ENCODE results near the gene STAT4. TPM values are rescaled to one million over a fixed set of nuclear protein-coding genes. Genes with fewer than 3 reads are reported as not detected.

Gene STAT4
- total RNA-seq, 1 experiment from 2014 or later, result 0.33 TPM

GRCh38 chr2:190999949-191000665 lies 150.7 kb downstream of the STAT4 start:
- H3K27ac ChIP-seq (ENCODE audit: insufficient read length, low read depth, low read length), result no peak overlapping the region
- no peak overlapping the region for H2BK5ac ChIP-seq (ENCODE audit: insufficient read length, low read length)
- no peak overlapping the region for H3K14ac ChIP-seq (ENCODE audit: insufficient read depth, low read length)
- no peak overlapping the region for H2BK20ac ChIP-seq (ENCODE audit: low read depth, low read length, poor library complexity, severe bottlenecking)
- no CpG with 5 or more reads among the region's 9 CpGs for WGBS (ENCODE audit: extremely low coverage, insufficient read length, low lambda C conversion rate)
- no peak overlapping the region for H2AFZ ChIP-seq (ENCODE audit: low read length)
- H2BK12ac ChIP-seq (ENCODE audit: insufficient read length, low read depth, low read length), result no peak overlapping the region
- Mint-ChIP-seq H3K36me3 (ENCODE audit: insufficient read depth in 1 of 3, low read depth in 3 of 3) (peaks cover 39 to 87% (median 86%) of the 10 kb centered on the region in 3 experiments), H3K9me3 (no peaks in the 10 kb centered on the region; a peak in 1 of 5 replicates), H3K27me3 (ENCODE audit: low read depth) (no peaks in the 10 kb centered on the region), H3K27ac (no peak overlapping the region), H3K4me3 (no peak overlapping the region), H3K4me1 (no peaks in the 10 kb centered on the region)
- H2AK5ac ChIP-seq (ENCODE audit: insufficient read length, low read length), result no peak overlapping the region
- H2BK120ac ChIP-seq (ENCODE audit: low read depth, low read length, poor library complexity, severe bottlenecking), result no peak overlapping the region
- no peak overlapping the region for H4K8ac ChIP-seq (replicated peaks; ENCODE audit: insufficient read length, low read depth, low read length)
- no peak overlapping the region for H4K5ac ChIP-seq (ENCODE audit: insufficient read length, low read depth, low read length)
- no peak overlapping the region for H3T11ph ChIP-seq (ENCODE audit: low read length)
- no peaks in the 10 kb centered on the region for H3K79me1 ChIP-seq (ENCODE audit: insufficient read depth, low read depth, low read length, poor library complexity, severe bottlenecking)
- no peak for TF ChIP-seq CTCF (conservative IDR thresholded peaks at IDR 0.05)
- H3K4ac ChIP-seq (ENCODE audit: low read depth, low read length), result no peak overlapping the region
- H3K9me3 ChIP-seq (ENCODE audit: control insufficient read depth, low read depth, low read length), result no peaks in the 10 kb centered on the region
- H3K56ac ChIP-seq (ENCODE audit: insufficient read length, low read depth, low read length), result no peak overlapping the region
- H3K4me1 ChIP-seq (ENCODE audit: insufficient read depth, low read length), result no peaks in the 10 kb centered on the region
- no peak for DNase-seq
- no peak overlapping the region for H3K4me2 ChIP-seq (ENCODE audit: insufficient read depth, insufficient read length, low read length)
- H4K20me1 ChIP-seq (ENCODE audit: control insufficient read depth, insufficient read depth, insufficient read length), result no peaks in the 10 kb centered on the region
- H3K23me2 ChIP-seq (ENCODE audit: insufficient read length, low read depth, low read length, poor library complexity, severe bottlenecking), result no peaks in the 10 kb centered on the region
- H3K9ac ChIP-seq (ENCODE audit: extremely low read depth, insufficient read length, low read length), result no peak overlapping the region
- no peaks in the 10 kb centered on the region for H3K27me3 ChIP-seq (ENCODE audit: insufficient read depth, low read length)
- H3K18ac ChIP-seq (ENCODE audit: insufficient read length, low read depth, low read length), result no peak overlapping the region
- no peak overlapping the region for H2BK15ac ChIP-seq (ENCODE audit: low read depth, low read length)
- H3K79me2 ChIP-seq (ENCODE audit: insufficient read depth, low read length), result no peaks in the 10 kb centered on the region
- H4K91ac ChIP-seq (ENCODE audit: insufficient read length, low read depth, low read length), result no peak overlapping the region
- H3K23ac ChIP-seq (ENCODE audit: insufficient read length, low read depth, low read length), result no peak overlapping the region
